ENCODE results near the gene LMAN2.

Gene LMAN2

DNA sequence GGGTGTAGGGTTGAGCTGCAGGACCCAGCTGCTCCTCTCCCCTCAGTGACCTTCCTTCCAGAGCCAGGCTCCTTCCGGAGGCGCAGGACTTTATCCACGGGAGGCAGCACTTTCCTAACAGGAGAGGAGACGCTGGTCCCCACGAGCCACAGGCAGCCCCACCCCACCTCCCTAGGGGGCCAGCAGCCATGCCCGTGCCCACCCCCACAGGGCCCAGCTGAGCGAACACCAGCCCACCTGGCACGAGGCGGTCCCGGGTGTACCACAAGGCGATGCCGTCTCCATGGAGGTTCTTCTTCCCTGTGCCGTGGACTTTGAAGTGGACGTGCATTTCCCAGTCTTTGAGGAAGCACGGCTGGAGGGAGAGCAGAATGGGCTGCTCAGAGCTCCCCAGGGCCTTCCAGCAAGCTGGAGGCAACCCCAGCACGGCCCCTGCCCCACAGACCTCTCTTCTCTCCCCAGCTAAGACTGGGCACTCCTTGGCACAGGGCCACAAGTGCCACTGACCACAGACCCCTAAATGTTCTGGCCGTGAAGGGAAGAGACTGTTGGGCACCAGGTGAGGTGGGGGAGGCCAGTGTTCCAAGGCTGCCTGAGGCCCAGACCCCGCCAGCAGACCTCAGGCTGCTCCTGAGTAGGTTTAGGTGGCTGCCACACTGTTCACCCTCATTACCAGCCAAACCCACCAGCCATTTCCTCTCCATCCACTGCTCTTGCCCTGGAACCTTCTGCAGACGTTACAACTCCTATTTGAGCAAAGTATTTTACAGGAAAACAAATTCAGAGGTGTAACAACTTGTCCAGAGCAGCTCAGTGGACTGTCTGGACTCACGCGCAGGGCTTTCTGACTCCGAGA, 13.0 kb downstream of the LMAN2 start:
- peak overlapping the region; percentile 55 to 98 (median 89) for H3K4me2 ChIP-seq
- H3K9me3 ChIP-seq (replicated peaks in 1 of 11), result no peaks in the 10 kb centered on the region
- H3K27ac ChIP-seq, result peak overlapping the region in 8 of 11 experiments; percentile 34 to 91 (median 58); a peak in 16 of 22 replicates
- peak overlapping the region in 9 of 11 experiments; percentile 4 to 83 (median 50); a peak in 16 of 22 replicates for H3K9ac ChIP-seq
- no peak for TF ChIP-seq Cebpa-rat (IDR thresholded peaks at IDR 0.05)
- H4K20me1 ChIP-seq, result peaks cover 22 to 96% (median 80%) of the 10 kb centered on the region in 11 experiments; a peak in 21 of 22 replicates
- H3K36me3 ChIP-seq, result peaks cover 67 to 94% (median 86%) of the 10 kb centered on the region in 11 experiments
- no peaks in the 10 kb centered on the region for H3K27me3 ChIP-seq
- H3K4me3 ChIP-seq, result peak overlapping the region in 2 of 10 experiments; percentile 28 to 31; a peak in 3 of 20 replicates
- peaks cover 70 to 79% (median 71%) of the 10 kb centered on the region in 10 experiments for H3K4me1 ChIP-seq

DNA sequence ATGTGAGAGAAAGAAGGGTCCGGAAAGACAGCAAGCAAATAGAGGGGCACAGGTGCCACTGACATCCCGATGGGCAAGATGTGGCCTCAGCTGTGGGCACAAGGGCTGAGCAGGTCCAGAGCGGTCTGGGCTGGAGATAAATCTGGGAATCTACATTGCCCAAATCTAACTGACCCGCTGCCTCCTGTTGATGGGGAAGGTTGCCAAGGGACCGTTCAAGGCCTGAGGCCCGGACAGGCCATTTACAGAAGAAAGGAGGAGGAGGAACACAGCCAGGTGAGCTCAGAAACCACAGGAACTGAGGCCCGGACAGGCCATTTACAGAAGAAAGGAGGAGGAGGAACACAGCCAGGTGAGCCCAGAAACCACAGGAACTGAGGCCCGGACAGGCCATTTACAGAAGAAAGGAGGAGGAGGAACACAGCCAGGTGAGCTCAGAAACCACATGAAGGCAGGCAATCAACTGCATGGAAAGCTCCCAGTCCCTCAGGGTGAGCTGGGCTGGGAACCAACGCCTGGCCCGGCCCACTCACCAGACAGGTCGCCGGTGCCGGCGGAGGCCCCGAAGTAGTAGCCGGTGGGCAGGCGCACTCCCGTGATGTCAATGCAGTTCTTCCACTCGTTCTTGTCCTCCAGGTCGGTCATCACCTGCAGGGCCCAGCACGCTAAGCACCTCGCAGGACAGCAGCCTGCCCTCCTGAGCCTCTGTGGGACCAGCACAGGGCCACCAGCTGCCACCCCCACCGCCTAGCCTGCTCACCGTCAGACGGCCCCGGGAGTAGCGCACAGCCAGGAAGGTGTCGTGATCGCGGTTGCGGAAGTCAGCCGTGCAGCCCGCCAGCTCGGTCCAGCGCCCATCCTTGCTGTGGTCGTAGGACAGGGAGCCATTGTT, 14.6 kb downstream of the LMAN2 start:
- Histone ChIP-seq H4K20me1 (peaks cover 22 to 96% (median 79%) of the 10 kb centered on the region in 11 experiments; a peak in 21 of 22 replicates), H3K9ac (peak overlapping the region in 9 of 11 experiments; percentile 6 to 83 (median 49); a peak in 13 of 22 replicates), H3K4me3 (no peak overlapping the region), H3K4me1 (peaks cover 85 to 94% (median 87%) of the 10 kb centered on the region in 10 experiments), H3K27ac (peak overlapping the region in 7 of 11 experiments; percentile 9 to 92 (median 85); a peak in 7 of 22 replicates), H3K9me3 (replicated peaks in 1 of 11) (no peaks in the 10 kb centered on the region), H3K36me3 (peaks cover 53 to 89% (median 75%) of the 10 kb centered on the region in 11 experiments), H3K27me3 (no peaks in the 10 kb centered on the region), H3K4me2 (peak overlapping the region; percentile 17 to 98 (median 90); a peak in 21 of 22 replicates)
- no peak for TF ChIP-seq Cebpa-rat (IDR thresholded peaks at IDR 0.05)

DNA sequence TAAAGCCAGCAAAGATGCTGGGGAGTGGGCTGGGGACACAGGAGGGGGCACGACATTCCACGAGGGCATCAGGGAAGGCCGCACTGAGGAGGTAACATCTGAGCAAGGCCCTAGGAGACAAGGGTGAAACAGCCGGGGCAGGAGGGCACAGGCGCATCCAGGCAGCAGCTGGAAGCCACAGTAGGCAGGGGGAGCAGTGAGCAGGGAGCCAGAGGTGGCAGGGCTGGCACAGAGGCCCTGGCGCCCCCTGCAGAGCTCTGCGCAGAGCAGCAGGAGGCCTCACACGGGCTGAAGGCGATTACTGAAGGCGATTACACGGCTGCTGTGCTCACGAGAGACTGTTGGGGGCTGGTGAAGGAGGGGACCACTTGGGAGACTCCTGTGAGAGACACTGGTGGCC, 15.4 kb downstream of the LMAN2 start:
- Histone ChIP-seq H3K4me1 (peaks cover 85 to 96% (median 94%) of the 10 kb centered on the region in 10 experiments), H3K4me3 (no peak overlapping the region), H3K9ac (peak overlapping the region in 8 of 11 experiments; percentile 55 to 83 (median 76); a peak in 14 of 22 replicates), H3K36me3 (peaks cover 46 to 84% (median 69%) of the 10 kb centered on the region in 11 experiments), H3K27me3 (no peaks in the 10 kb centered on the region), H3K27ac (peak overlapping the region in 7 of 11 experiments; percentile 37 to 92 (median 85); a peak in 13 of 22 replicates), H4K20me1 (peaks cover 22 to 96% (median 79%) of the 10 kb centered on the region in 11 experiments; a peak in 21 of 22 replicates), H3K9me3 (replicated peaks in 1 of 11) (no peaks in the 10 kb centered on the region), H3K4me2 (peak overlapping the region; percentile 17 to 98 (median 90); a peak in 20 of 22 replicates)
- TF ChIP-seq Cebpa-rat (IDR thresholded peaks at IDR 0.05), result no peak

DNA sequence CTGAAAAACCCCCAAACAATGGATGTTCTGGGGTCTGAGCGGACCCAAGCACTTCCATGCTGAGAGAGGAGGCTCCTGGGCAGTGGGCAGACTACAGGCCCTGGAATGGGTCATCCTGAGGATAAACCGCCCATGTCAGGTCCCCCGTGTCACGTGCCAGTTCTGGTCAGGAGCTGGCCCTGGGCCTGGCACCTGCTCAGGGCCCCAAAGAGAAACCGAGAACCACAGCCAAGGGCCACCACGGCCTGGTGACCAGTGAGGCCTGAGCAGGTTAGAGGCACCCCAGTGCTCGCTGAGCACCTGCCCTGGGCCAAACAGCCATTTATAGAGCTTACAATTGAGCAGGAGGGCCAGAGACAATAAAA, 15.8 kb downstream of the LMAN2 start:
- Histone ChIP-seq H3K9me3 (replicated peaks in 1 of 11) (no peaks in the 10 kb centered on the region), H3K9ac (peak overlapping the region in 8 of 11 experiments; percentile 55 to 83 (median 76); a peak in 13 of 22 replicates), H3K4me2 (peak overlapping the region; percentile 58 to 98 (median 90); a peak in 21 of 22 replicates), H3K27me3 (no peaks in the 10 kb centered on the region), H3K4me1 (peaks cover 85 to 100% (median 98%) of the 10 kb centered on the region in 10 experiments), H3K4me3 (no peak overlapping the region; a peak in 2 of 20 replicates), H4K20me1 (peaks cover 22 to 100% (median 79%) of the 10 kb centered on the region in 11 experiments; a peak in 21 of 22 replicates), H3K27ac (peak overlapping the region in 8 of 11 experiments; percentile 37 to 92 (median 84); a peak in 15 of 22 replicates), H3K36me3 (peaks cover 45 to 88% (median 67%) of the 10 kb centered on the region in 11 experiments)
- no peak for TF ChIP-seq Cebpa-rat (IDR thresholded peaks at IDR 0.05)

DNA sequence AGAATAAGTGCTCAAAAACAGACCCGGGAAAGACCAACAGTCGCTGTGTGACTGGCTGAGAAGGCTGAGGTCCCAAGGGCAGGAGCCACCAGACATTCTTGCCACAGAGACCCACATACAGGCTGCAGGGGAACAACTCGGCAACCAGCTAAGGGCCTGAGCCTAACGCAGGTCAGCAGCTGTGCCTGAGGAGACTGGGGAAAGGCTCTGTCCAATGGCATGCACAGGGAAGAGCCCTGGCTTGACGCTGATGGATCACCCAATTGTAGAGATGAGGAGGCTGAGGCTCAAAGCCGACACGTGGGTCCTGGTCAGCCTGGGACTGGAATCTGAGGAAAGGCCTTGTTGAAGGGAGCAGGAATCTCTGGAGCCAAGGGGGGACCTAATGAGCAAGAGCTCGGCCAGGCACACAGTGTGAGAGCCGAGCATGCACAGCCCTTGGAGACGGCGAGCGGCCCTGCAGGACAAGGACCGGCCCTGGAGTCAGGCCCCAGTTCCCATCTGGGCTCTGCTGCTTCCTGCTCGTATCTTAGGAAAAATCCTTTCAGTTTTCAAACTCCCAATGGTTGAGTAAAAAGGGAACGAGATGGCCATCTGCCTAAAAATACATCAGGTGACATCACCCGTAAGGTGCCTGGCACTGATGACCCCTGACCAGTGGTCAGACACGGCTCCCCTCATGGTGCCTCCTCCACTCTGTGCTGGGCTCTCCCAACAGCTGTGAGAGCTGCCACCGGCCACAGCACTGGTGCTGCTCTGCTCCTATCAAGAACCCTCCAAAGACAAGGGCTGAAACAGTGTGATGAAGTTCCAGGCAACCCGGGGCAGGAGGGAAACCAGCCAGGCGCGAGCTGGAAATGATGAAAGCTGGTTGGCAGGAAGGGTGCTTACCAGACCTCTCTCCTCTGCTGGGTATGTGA, 16.4 kb downstream of the LMAN2 start:
- Histone ChIP-seq H3K4me3 (peak overlapping the region in 2 of 10 experiments; percentile 26 to 29; a peak in 4 of 20 replicates), H4K20me1 (peaks cover 22 to 100% (median 77%) of the 10 kb centered on the region in 11 experiments; a peak in 21 of 22 replicates), H3K4me1 (peaks cover 80 to 100% (median 100%) of the 10 kb centered on the region in 10 experiments), H3K9ac (peak overlapping the region in 8 of 11 experiments; percentile 55 to 83 (median 76); a peak in 15 of 22 replicates), H3K9me3 (replicated peaks in 1 of 11) (no peaks in the 10 kb centered on the region), H3K36me3 (peaks cover 45 to 94% (median 72%) of the 10 kb centered on the region in 11 experiments), H3K4me2 (peak overlapping the region; percentile 58 to 98 (median 90)), H3K27me3 (no peaks in the 10 kb centered on the region), H3K27ac (peak overlapping the region in 8 of 11 experiments; percentile 75 to 92 (median 84); a peak in 15 of 22 replicates)
- TF ChIP-seq Cebpa-rat (IDR thresholded peaks at IDR 0.05), result no peak

DNA sequence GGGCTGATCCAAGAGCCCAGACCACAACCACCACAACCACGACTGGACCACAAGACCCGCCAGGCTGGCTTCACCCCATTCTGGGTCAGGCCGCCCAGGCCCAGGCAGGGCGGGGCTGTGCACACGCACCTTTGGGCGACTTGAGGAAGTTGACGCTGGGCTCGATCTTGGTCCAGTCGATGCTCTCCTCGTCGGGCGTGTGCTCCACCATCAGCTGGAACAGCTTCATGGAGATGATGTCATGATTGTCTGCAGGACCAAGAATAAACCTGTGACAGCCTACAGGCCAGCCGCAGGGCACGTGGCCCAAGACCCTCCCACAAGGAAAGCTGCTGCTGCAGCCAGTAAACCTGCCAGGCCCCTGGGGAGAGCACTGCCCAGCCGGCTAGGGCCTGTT, 17.3 kb downstream of the LMAN2 start:
- H3K27me3 ChIP-seq, result no peaks in the 10 kb centered on the region
- H3K9ac ChIP-seq, result peak overlapping the region in 8 of 11 experiments; percentile 55 to 83 (median 76); a peak in 15 of 22 replicates
- no peak for TF ChIP-seq Cebpa-rat (IDR thresholded peaks at IDR 0.05)
- H4K20me1 ChIP-seq, result peaks cover 15 to 100% (median 69%) of the 10 kb centered on the region in 11 experiments; a peak in 21 of 22 replicates
- H3K9me3 ChIP-seq (replicated peaks in 1 of 11), result no peaks in the 10 kb centered on the region
- peaks cover 71 to 100% (median 98%) of the 10 kb centered on the region in 10 experiments for H3K4me1 ChIP-seq
- peak overlapping the region; percentile 58 to 98 (median 90) for H3K4me2 ChIP-seq
- H3K4me3 ChIP-seq, result peak overlapping the region in 4 of 10 experiments; percentile 26 to 55 (median 33); a peak in 7 of 20 replicates
- H3K27ac ChIP-seq, result peak overlapping the region in 9 of 11 experiments; percentile 2 to 92 (median 83); a peak in 16 of 22 replicates
- H3K36me3 ChIP-seq, result peaks cover 45 to 94% (median 72%) of the 10 kb centered on the region in 11 experiments
